Uterus (tissue), 2 donors: Measurements from ENCODE around the gene NLGN1.

Experiments
- POLR2A ChIP-seq, 2 donors: fragments of 450-650 bp; IDR thresholded peaks; one replicate each; pipeline ENCODE4 v1.6.1; 2016; ENCODE audit warnings: antibody characterized with exemption in 2 of 2, mild to moderate bottlenecking in 1 of 2, moderate library complexity in 1 of 2
- TF ChIP-seq, protein P1 (sequence below), 4 experiments: fragments of 200-600 bp in 2 of 4; fragments of 450-650 bp in 2 of 4; sonication (generic) in 2 of 4; IDR thresholded peaks; one replicate each; pipeline ENCODE4 v1.5.1; 2016 to 2019; ENCODE audit warnings: antibody characterized with exemption in 4 of 4, mild to moderate bottlenecking in 2 of 4, moderate library complexity in 1 of 4

DNA sequence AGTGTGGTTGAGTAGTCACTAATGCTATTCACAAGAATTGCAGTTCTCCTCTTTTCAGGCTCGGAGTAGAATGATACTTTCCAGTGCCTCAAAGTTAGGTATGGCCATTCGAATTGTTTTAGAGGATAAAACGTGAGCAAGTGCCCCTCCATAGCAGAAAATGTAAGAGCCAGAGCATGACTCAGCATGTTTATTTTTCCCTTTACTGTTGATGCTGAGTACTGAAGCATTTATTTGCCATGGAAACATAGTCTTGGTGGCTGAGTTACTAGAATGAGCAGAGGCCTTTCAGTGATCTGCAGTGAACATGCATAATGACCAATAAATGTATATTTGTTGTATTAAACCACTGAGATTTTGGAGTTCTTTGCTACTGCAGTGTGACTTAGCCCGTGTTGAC lies 540.6 kb downstream of the NLGN1 start:
- TF ChIP-seq, protein P1, sequence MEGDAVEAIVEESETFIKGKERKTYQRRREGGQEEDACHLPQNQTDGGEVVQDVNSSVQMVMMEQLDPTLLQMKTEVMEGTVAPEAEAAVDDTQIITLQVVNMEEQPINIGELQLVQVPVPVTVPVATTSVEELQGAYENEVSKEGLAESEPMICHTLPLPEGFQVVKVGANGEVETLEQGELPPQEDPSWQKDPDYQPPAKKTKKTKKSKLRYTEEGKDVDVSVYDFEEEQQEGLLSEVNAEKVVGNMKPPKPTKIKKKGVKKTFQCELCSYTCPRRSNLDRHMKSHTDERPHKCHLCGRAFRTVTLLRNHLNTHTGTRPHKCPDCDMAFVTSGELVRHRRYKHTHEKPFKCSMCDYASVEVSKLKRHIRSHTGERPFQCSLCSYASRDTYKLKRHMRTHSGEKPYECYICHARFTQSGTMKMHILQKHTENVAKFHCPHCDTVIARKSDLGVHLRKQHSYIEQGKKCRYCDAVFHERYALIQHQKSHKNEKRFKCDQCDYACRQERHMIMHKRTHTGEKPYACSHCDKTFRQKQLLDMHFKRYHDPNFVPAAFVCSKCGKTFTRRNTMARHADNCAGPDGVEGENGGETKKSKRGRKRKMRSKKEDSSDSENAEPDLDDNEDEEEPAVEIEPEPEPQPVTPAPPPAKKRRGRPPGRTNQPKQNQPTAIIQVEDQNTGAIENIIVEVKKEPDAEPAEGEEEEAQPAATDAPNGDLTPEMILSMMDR (IDR thresholded peaks at IDR 0.05), result no peak
- TF ChIP-seq POLR2A (IDR thresholded peaks at IDR 0.05), result no peak
